IMR-90 (cell line): ENCODE results near the gene SWI5. TPM values are rescaled to one million over a fixed set of nuclear protein-coding genes. Genes with fewer than 3 reads are reported as not detected.

Source experiments
- ATAC-seq: fragments of 200-7000 bp; cut with Tn5 transposase; 2 replicates; pipeline ENCODE4 v1.9.1; 2020; ENCODE audit warnings: low read depth, mild to moderate bottlenecking, moderate library complexity
- BruUV-seq: library from RNA; stranded (reverse); fragments of 400-500 nt; replicated peaks from 2 replicates; lab custom pipeline; 2021; lab: Mats Ljungman, UMichigan
- CTCF ChIA-PET: fragments of 300-600 bp; formaldehyde crosslinking; extraction: SDS; loops from one replicate; lab custom pipeline; 2021; ENCODE audit warnings: antibody characterized with exemption; lab: Yijun Ruan, JAX
- POLR2A ChIA-PET: fragments of 300-600 bp; sonication (Branson Sonifier 250); formaldehyde crosslinking; loops from one replicate; lab custom pipeline; 2022; ENCODE audit warnings: antibody characterized with exemption; ENCODE audit not compliant: unreplicated experiment; lab: Charles Lee
- DNase-seq: peaks from one replicate; pipeline ENCODE4 v3.0.0; 2013
- H2AFZ ChIP-seq: replicated peaks from 2 replicates; pipeline ENCODE3; 2013; ENCODE audit warnings: low read length, mild to moderate bottlenecking; ENCODE audit not compliant: poor library complexity
- H2AK5ac ChIP-seq: 2 replicates; pipeline ENCODE4 v1.6.1; 2013; ENCODE audit warnings: low read depth, low read length, inconsistent platforms
- H2AK9ac ChIP-seq: replicated peaks from 2 replicates; pipeline ENCODE3; 2013; ENCODE audit warnings: mild to moderate bottlenecking, low read depth, low read length, moderate library complexity; ENCODE audit not compliant: poor library complexity
- H2BK120ac ChIP-seq: 2 replicates; pipeline ENCODE4 v1.6.1; 2013; ENCODE audit warnings: low read depth, low read length, inconsistent platforms
- H2BK15ac ChIP-seq: 3 replicates; pipeline ENCODE4 v1.6.1; 2013; ENCODE audit warnings: low read depth, low read length, inconsistent platforms
- H2BK20ac ChIP-seq: 2 replicates; pipeline ENCODE4 v1.6.1; 2013; ENCODE audit warnings: low read depth, mild to moderate bottlenecking, inconsistent platforms, low read length, moderate library complexity
- H2BK5ac ChIP-seq: 2 replicates; pipeline ENCODE4 v1.6.1; 2013; ENCODE audit warnings: mild to moderate bottlenecking, low read depth, low read length, inconsistent platforms; ENCODE audit not compliant: poor library complexity, severe bottlenecking
- H3K14ac ChIP-seq: replicated peaks from 2 replicates; pipeline ENCODE4 v1.6.1; 2013; ENCODE audit warnings: low read depth, low read length, inconsistent platforms
- H3K18ac ChIP-seq: 2 replicates; pipeline ENCODE4 v1.6.1; 2013; ENCODE audit warnings: low read depth, low read length, control low read depth
- H3K23ac ChIP-seq: 2 replicates; pipeline ENCODE4 v1.6.1; 2013; ENCODE audit warnings: low read depth, low read length, inconsistent platforms
- H3K27ac ChIP-seq: 2 replicates; pipeline ENCODE4 v1.5.1; 2013; ENCODE audit warnings: mild to moderate bottlenecking, control low read depth, low read length; ENCODE audit not compliant: insufficient read depth
- H3K27me3 ChIP-seq: 2 replicates; pipeline ENCODE4 v1.6.1; 2013; ENCODE audit warnings: low read length; ENCODE audit not compliant: control insufficient read depth, insufficient read depth
- H3K36me3 ChIP-seq: 2 replicates; pipeline ENCODE4 v1.6.1; 2013; ENCODE audit warnings: low read length, mixed read lengths; ENCODE audit not compliant: control insufficient read depth, insufficient read depth
- H3K4ac ChIP-seq: 2 replicates; pipeline ENCODE4 v1.6.1; 2013; ENCODE audit warnings: low read depth, low read length, inconsistent platforms
- H3K4me1 ChIP-seq: 2 replicates; pipeline ENCODE4 v1.6.1; 2013; ENCODE audit warnings: low read length, mixed read lengths; ENCODE audit not compliant: control insufficient read depth, insufficient read depth
- H3K4me2 ChIP-seq: 2 replicates; pipeline ENCODE4 v1.6.1; 2013; ENCODE audit warnings: low read depth, mild to moderate bottlenecking, control low read depth, low read length, moderate library complexity
- H3K4me3 ChIP-seq: 2 replicates; pipeline ENCODE4 v1.5.1; 2013; ENCODE audit warnings: low read depth, mild to moderate bottlenecking, control low read depth, low read length, moderate library complexity; ENCODE audit not compliant: insufficient read depth
- H3K56ac ChIP-seq: 2 replicates; pipeline ENCODE4 v1.6.1; 2013; ENCODE audit warnings: low read length, inconsistent platforms; ENCODE audit not compliant: insufficient read depth; ENCODE audit errors: extremely low read depth
- H3K79me1 ChIP-seq, 2 experiments: 2 replicates each; pipeline ENCODE4 v1.6.1; 2013; ENCODE audit warnings: low read length in 2 of 2, inconsistent platforms in 1 of 2, low read depth in 1 of 2
- H3K9ac ChIP-seq: 2 replicates; pipeline ENCODE4 v1.6.1; 2013; ENCODE audit warnings: low read depth, low read length, control low read depth
- H3K9me1 ChIP-seq: 2 replicates; pipeline ENCODE4 v1.6.1; 2013; ENCODE audit warnings: low read length, inconsistent platforms; ENCODE audit not compliant: insufficient read depth
- H3K9me3 ChIP-seq: 2 replicates; pipeline ENCODE4 v1.6.1; 2013; ENCODE audit warnings: low read length; ENCODE audit not compliant: control insufficient read depth, insufficient read depth
- H4K20me1 ChIP-seq: 2 replicates; pipeline ENCODE4 v1.6.1; 2013; ENCODE audit warnings: low read length, inconsistent platforms; ENCODE audit not compliant: insufficient read depth
- H4K5ac ChIP-seq: 2 replicates; pipeline ENCODE4 v1.6.1; 2013; ENCODE audit warnings: mild to moderate bottlenecking, low read depth, low read length, control low read depth
- H4K8ac ChIP-seq, 2 experiments: 2 replicates each; pipeline ENCODE4 v1.6.1; 2013; ENCODE audit warnings: low read depth in 2 of 2, low read length in 2 of 2, control low read depth in 1 of 2, inconsistent platforms in 1 of 2
- H4K91ac ChIP-seq: 2 replicates; pipeline ENCODE4 v1.6.1; 2013; ENCODE audit warnings: low read depth, low read length, inconsistent platforms; ENCODE audit not compliant: insufficient read depth
- BHLHE40 ChIP-seq: fragments of 150-350 bp; IDR thresholded peaks from 2 replicates; pipeline ENCODE4 v1.6.1; 2016; ENCODE audit warnings: mild to moderate bottlenecking, low read depth, low read length
- CEBPB ChIP-seq: IDR thresholded peaks from 2 replicates; pipeline ENCODE4 v1.6.1; 2012; ENCODE audit warnings: low read depth, low read length, improper control_type of control experiment
- FOS ChIP-seq: fragments of 150-350 bp; IDR thresholded peaks from 2 replicates; pipeline ENCODE4 v1.6.1; 2016; ENCODE audit warnings: low read depth, low read length
- MAFK ChIP-seq: IDR thresholded peaks from 2 replicates; pipeline ENCODE4 v1.6.1; 2012; ENCODE audit warnings: low read depth, low read length, improper control_type of control experiment
- MXI1 ChIP-seq: IDR thresholded peaks from 2 replicates; pipeline ENCODE4 v1.6.1; 2012; ENCODE audit warnings: low read depth, mild to moderate bottlenecking, low read length, moderate library complexity, borderline replicate concordance
- NFE2L2 ChIP-seq: fragments of 150-350 bp; IDR thresholded peaks from 2 replicates; pipeline ENCODE4 v1.6.1; 2016; ENCODE audit warnings: low read depth, mild to moderate bottlenecking, low read length
- POLR2A ChIP-seq: IDR thresholded peaks from 2 replicates; pipeline ENCODE4 v1.6.1; 2012; ENCODE audit warnings: mild to moderate bottlenecking, low read depth, low read length
- RAD21 ChIP-seq: IDR thresholded peaks from 2 replicates; pipeline ENCODE4 v1.6.1; 2012; ENCODE audit warnings: low read length, improper control_type of control experiment
- RCOR1 ChIP-seq: IDR thresholded peaks from 2 replicates; pipeline ENCODE4 v1.6.1; 2012; ENCODE audit warnings: mild to moderate bottlenecking, low read length, improper control_type of control experiment; ENCODE audit not compliant: insufficient replicate concordance
- RFX5 ChIP-seq: IDR thresholded peaks from 2 replicates; pipeline ENCODE4 v1.8.0; 2012; ENCODE audit warnings: low read depth, mild to moderate bottlenecking, low read length, moderate library complexity
- SMC3 ChIP-seq: fragments of 150-350 bp; IDR thresholded peaks from 2 replicates; pipeline ENCODE4 v1.6.1; 2016; ENCODE audit warnings: low read depth, mild to moderate bottlenecking, antibody characterized with exemption, low read length, moderate library complexity
- WGBS, 2 experiments: methylation state at CpG; one replicate each; pipeline versions ENCODE4 v1.1.5 to v1.1.7; 2013; ENCODE audit warnings: missing lambda C conversion rate in 2 of 2; ENCODE audit not compliant: insufficient read length in 1 of 2; ENCODE audit errors: extremely low coverage in 2 of 2; 5-methylcytosine and 5-hydroxymethylcytosine counted together
- dilution Hi-C: fragments of 300-500 bp; cut with HindIII; formaldehyde crosslinking; loops from one replicate; pipeline ENCODE4 v1.14.3; 2018; ENCODE audit warnings: low sequenced_read_pairs; ENCODE audit not compliant: unreplicated experiment
- in situ Hi-C: fragments of 300-500 bp; cut with MboI; formaldehyde crosslinking; loops from 3 replicates; pipeline ENCODE4 v1.14.3; 2019; ENCODE audit warnings: low sequenced_read_pairs, inconsistent platforms, mixed read lengths
- intact Hi-C: fragments of 100-400 bp; cut with micrococcal nuclease; formaldehyde crosslinking; loops from 2 replicates; pipeline ENCODE4 v1.10.0; 2022
- polyA plus RNA-seq, 3 experiments: library from polyadenylated mRNA; depleted of rRNA; stranded (reverse); fragments of >200 nt; gene quantifications; 2 replicates each; pipeline ENCODE4 v1.2.3, GENCODE V29; 2012; ENCODE audit warnings: low replicate concordance in 1 of 3
- total RNA-seq: library from RNA; depleted of rRNA; stranded (reverse); fragments of >200 nt; gene quantifications from 2 replicates; pipeline ENCODE4 v1.2.3, GENCODE V29; 2012
- TF ChIP-seq, protein P1 (sequence below): conservative IDR thresholded peaks from 2 replicates; pipeline ENCODE4 v1.5.1; 2012; ENCODE audit warnings: mild to moderate bottlenecking, low read depth, low read length, improper control_type of control experiment

SWI5 gene
- total and polyA plus RNA-seq, 2 of the 4 experiments (the other 2 are of a cell fraction), result 38.9 to 93.5 TPM

DNA sequence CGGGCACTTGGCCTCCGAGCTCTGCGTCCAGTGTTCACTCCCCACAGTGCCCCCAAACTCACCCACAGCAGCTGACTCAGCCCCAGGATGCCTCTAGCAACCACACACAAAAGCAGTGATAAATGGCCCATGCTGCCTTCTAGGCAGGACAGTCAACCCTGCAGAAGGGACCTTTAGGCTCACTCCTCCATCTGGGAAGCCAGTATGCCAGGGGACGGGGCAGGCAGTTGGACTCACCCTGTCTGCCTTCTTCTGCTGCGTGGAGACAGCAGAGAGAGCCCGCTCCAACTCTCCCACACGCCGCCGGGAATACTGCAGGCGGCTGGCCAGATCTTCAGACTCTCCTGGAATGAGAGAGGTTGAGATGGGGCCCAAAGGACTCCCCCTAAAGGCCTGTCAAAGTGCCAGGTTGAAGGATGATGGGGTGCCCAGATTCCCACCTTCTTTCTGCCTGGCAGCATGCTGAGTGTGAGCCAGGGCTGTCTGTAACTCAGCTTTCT lies 10.7 kb upstream of the SWI5 start:
- no peak overlapping the region for H2AK5ac ChIP-seq
- TF ChIP-seq, protein P1, sequence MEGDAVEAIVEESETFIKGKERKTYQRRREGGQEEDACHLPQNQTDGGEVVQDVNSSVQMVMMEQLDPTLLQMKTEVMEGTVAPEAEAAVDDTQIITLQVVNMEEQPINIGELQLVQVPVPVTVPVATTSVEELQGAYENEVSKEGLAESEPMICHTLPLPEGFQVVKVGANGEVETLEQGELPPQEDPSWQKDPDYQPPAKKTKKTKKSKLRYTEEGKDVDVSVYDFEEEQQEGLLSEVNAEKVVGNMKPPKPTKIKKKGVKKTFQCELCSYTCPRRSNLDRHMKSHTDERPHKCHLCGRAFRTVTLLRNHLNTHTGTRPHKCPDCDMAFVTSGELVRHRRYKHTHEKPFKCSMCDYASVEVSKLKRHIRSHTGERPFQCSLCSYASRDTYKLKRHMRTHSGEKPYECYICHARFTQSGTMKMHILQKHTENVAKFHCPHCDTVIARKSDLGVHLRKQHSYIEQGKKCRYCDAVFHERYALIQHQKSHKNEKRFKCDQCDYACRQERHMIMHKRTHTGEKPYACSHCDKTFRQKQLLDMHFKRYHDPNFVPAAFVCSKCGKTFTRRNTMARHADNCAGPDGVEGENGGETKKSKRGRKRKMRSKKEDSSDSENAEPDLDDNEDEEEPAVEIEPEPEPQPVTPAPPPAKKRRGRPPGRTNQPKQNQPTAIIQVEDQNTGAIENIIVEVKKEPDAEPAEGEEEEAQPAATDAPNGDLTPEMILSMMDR, result no peak
- TF ChIP-seq NFE2L2, result no peak
- TF ChIP-seq SMC3, result no peak
- TF ChIP-seq MAFK, result no peak
- TF ChIP-seq FOS, result no peak
- TF ChIP-seq RCOR1, result no peak
- TF ChIP-seq BHLHE40, result no peak
- TF ChIP-seq RFX5, result no peak
- no peak for TF ChIP-seq POLR2A
- TF ChIP-seq CEBPB, result no peak
- TF ChIP-seq RAD21, result no peak
- no peak for TF ChIP-seq MXI1
- H2BK120ac ChIP-seq, result no peak overlapping the region
- no peaks in the 10 kb centered on the region for H3K9me3 ChIP-seq
- no peaks in the 10 kb centered on the region for H3K4me1 ChIP-seq
- H2BK5ac ChIP-seq, result no peak overlapping the region
- POLR2A ChIA-PET, result no interaction called here
- 96% methylated on average over 7 of the region's 10 CpGs; no CpG with 5 or more reads in 1 of the 2 experiments for WGBS, 2 experiments
- H3K4me3 ChIP-seq, result no peak overlapping the region
- ATAC-seq, result no peak
- no peak overlapping the region for H3K4me2 ChIP-seq
- peaks cover 21% of the 10 kb centered on the region for H4K20me1 ChIP-seq
- H2AFZ ChIP-seq, result no peak overlapping the region
- no peak for DNase-seq
- no peak overlapping the region for H2BK20ac ChIP-seq
- H3K36me3 ChIP-seq, result peaks cover 77% of the 10 kb centered on the region
- no peak overlapping the region for H3K9ac ChIP-seq
- H3K18ac ChIP-seq, result no peak overlapping the region
- H3K14ac ChIP-seq, result no peak overlapping the region
- H4K5ac ChIP-seq, result no peak overlapping the region
- H3K9me1 ChIP-seq, result peaks cover 12% of the 10 kb centered on the region
- no peak overlapping the region for H3K4ac ChIP-seq
- peaks cover 23 to 60% of the 10 kb centered on the region in 2 experiments; a peak in 3 of 4 replicates for H3K79me1 ChIP-seq
- BruUV-seq, result no TSS peak
- no peak overlapping the region for H3K27ac ChIP-seq
- dilution Hi-C loops, result no loop called here
- CTCF ChIA-PET, result interaction anchor here (1.0 kb wide), 1 partner anchor 11 kb away, joined by 3 read pairs; no protein-coding TSS in a partner anchor
- no peak overlapping the region for H4K8ac ChIP-seq
- no peak overlapping the region for H3K23ac ChIP-seq
- intact Hi-C loops, result no loop called here
- H3K27me3 ChIP-seq, result no peaks in the 10 kb centered on the region
- no peak overlapping the region for H2BK15ac ChIP-seq
- H2AK9ac ChIP-seq, result no peak overlapping the region
- H3K56ac ChIP-seq, result no peak overlapping the region
- in situ Hi-C loops, result no loop called here
- H4K91ac ChIP-seq, result no peak overlapping the region
